Erythroblast (primary cell): ENCODE data around the gene EIF3F.

Source experiments
- GATA1 ChIP-seq: IDR thresholded peaks from 2 replicates; pipeline ENCODE4 v1.6.1; 2011; ENCODE audit warnings: low read depth, mild to moderate bottlenecking, control low read depth, low read length, moderate library complexity
- POLR2A ChIP-seq: IDR thresholded peaks from 2 replicates; pipeline ENCODE4 v1.6.1; 2011; ENCODE audit warnings: mild to moderate bottlenecking, low read length

DNA sequence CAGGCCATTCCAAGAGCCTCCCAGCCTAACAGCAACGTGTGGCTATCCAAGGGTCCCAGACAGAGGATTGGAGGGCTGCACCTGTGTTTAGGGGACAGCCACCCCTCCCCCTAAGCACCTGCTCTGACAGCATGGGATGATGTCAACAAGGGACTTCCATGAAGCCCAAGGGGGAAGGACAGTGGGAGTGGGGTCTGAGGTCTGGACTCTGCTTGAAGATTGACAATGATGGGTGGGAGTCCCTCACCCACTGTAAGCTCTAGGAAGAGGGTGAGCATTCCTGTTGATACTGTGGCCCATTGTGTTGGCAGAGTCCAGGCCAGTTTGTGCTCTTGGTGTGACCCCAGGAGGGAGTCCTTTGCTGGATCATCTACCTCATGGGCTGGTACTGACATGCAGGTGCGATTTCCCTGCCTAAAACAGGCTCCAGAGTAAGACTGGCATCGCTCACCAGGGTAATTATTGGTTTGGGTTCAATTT, 47.0 kb downstream of the EIF3F start:
- TF ChIP-seq POLR2A (no peak), GATA1 (no peak)
